Skeletal muscle tissue (tissue), 4 donors: ENCODE data around the gene CEP135. TPM values are rescaled to one million over a fixed set of nuclear protein-coding genes. Genes with fewer than 3 reads are reported as not detected.

Experiments
- H3K27ac ChIP-seq: one replicate; pipeline ENCODE4 v1.7.0; 2013; ENCODE audit warnings: mild to moderate bottlenecking, low read depth, low read length, inconsistent platforms
- H3K27me3 ChIP-seq, 3 donors: one replicate each; pipeline ENCODE4 v1.7.0; 2013; ENCODE audit warnings: low read length in 3 of 3; ENCODE audit not compliant: control insufficient read depth in 3 of 3, insufficient read depth in 3 of 3
- H3K36me3 ChIP-seq, 3 donors: one replicate each; pipeline ENCODE4 v1.7.0; 2013; ENCODE audit warnings: low read length in 3 of 3; ENCODE audit not compliant: control insufficient read depth in 3 of 3, insufficient read depth in 3 of 3
- H3K4me1 ChIP-seq, 3 donors: one replicate each; pipeline ENCODE4 v1.7.0; 2013; ENCODE audit warnings: low read length in 3 of 3, mild to moderate bottlenecking in 3 of 3; ENCODE audit not compliant: control insufficient read depth in 3 of 3, insufficient read depth in 3 of 3
- H3K4me3 ChIP-seq, 3 donors: one replicate each; pipeline ENCODE4 v1.7.0; 2013; ENCODE audit warnings: low read length in 3 of 3
- H3K9ac ChIP-seq, 3 donors: one replicate each; pipeline ENCODE4 v1.7.0; 2013; ENCODE audit warnings: low read length in 3 of 3, mild to moderate bottlenecking in 3 of 3, moderate library complexity in 2 of 3, low read depth in 1 of 3
- H3K9me3 ChIP-seq, 3 donors: one replicate each; pipeline ENCODE4 v1.7.0; 2013; ENCODE audit warnings: low read length in 3 of 3; ENCODE audit not compliant: control insufficient read depth in 3 of 3
- total RNA-seq: library from RNA; depleted of rRNA; stranded (reverse); fragments of >200 nt; gene quantifications from one replicate; pipeline ENCODE4 v1.2.3, GENCODE V29; 2014
- donor health status: Osteomylitis.

Gene CEP135
- total RNA-seq, 1 donor from 2014 or later, result 5.7 TPM

DNA sequence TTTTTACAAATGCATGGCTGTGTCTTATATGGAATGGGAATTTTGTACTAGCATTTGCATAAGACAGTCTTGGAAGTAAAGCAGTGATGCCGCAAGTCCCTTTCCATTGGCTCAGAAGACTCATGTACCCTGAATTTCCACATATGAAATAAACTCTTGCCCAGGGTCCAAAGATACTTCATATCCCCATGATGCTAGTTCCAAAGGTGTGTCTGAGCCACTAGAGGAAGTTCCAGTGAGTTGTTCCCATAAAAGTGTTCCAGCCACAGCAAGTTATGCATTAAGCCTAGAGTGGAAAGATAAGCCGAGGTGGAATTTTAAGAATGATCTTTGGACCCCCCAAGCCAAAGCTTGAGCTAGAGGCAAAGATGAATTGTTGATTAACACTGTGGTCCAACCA lies 9.3 kb upstream of the CEP135 start:
- no peak overlapping the region for H3K27ac ChIP-seq
- no peaks in the 10 kb centered on the region for H3K4me1 ChIP-seq
- H3K27me3 ChIP-seq, result peaks cover 0 to 4% (median 3%) of the 10 kb centered on the region in 3 donors
- no peak overlapping the region for H3K9ac ChIP-seq
- no peaks in the 10 kb centered on the region for H3K36me3 ChIP-seq
- no peak overlapping the region for H3K4me3 ChIP-seq
- H3K9me3 ChIP-seq, result no peaks in the 10 kb centered on the region

- H3K27me3 ChIP-seq, result peaks cover 0 to 4% (median 3%) of the 10 kb centered on the region in 3 donors
- H3K27ac ChIP-seq, result no peak overlapping the region
- H3K9ac ChIP-seq, result no peak overlapping the region
- no peaks in the 10 kb centered on the region for H3K36me3 ChIP-seq
- H3K4me3 ChIP-seq, result no peak overlapping the region
- H3K4me1 ChIP-seq, result no peaks in the 10 kb centered on the region
- no peaks in the 10 kb centered on the region for H3K9me3 ChIP-seq
These were observed 6.8 kb upstream of the CEP135 start for GRCh38 chr4:55941881-55942396.

GRCh38 chr4:55947254-55947882 lies 1.4 kb upstream of the CEP135 start:
- H3K9ac ChIP-seq, result peak overlapping the region in 2 of 3 donors; percentile 10 to 62
- peaks cover 5 to 15% (median 14%) of the 10 kb centered on the region in 3 donors for H3K4me1 ChIP-seq
- no peaks in the 10 kb centered on the region for H3K9me3 ChIP-seq
- peaks cover 0 to 3% (median 0%) of the 10 kb centered on the region in 3 donors for H3K27me3 ChIP-seq
- H3K4me3 ChIP-seq, result peak overlapping the region; percentile 23 to 85 (median 36)
- peak overlapping the region; percentile 80 for H3K27ac ChIP-seq
- H3K36me3 ChIP-seq, result no peaks in the 10 kb centered on the region

DNA sequence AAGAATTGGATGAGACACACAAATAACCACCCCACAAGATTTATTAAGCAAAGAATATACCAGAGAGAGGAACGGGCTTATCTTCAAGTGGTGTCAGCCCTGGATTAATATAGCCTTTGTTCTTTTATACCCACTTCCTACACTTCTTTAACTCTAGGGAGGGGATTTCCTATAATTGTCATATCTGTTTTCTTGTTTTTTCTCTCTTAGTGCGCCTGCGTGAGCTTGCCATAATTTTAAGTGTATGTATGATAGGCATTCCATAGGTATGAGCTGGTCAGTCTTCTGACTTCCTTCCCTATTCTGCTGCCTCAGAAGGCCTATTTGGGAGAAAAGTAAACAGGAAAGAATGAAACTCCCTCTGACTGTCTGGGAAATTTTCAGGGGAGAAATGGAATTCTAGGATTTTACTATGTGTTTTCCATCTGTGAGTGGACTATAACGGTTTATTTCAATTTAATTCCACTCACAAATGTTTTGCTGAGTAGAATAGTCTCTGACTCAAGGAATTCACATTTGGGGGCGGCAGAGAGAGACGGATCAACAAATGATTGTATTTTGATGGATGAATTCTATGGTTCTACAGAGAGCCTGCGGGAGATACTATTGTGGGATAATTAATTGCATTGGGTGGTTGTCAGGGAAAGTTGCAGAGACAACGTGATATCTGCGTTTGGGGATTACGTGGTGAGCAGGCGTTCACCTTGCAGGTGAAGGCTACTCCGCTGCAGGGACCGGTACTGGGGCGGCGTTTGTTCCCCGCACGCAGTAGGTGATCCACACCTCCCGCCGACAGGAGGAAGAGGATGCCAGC lies 626 bp upstream of the CEP135 start:
- Histone ChIP-seq H3K9ac (peak overlapping the region; percentile 62 to 80 (median 74)), H3K9me3 (no peaks in the 10 kb centered on the region), H3K36me3 (no peaks in the 10 kb centered on the region), H3K27ac (peak overlapping the region; percentile 80), H3K4me3 (peak overlapping the region; percentile 85 to 90 (median 86)), H3K4me1 (peaks cover 5 to 15% (median 14%) of the 10 kb centered on the region in 3 donors), H3K27me3 (peaks cover 0 to 3% (median 0%) of the 10 kb centered on the region in 3 donors)

- Histone ChIP-seq H3K4me3 (peak overlapping the region; percentile 85 to 90 (median 86)), H3K36me3 (peaks cover 0 to 3% (median 0%) of the 10 kb centered on the region in 3 donors), H3K4me1 (peaks cover 5 to 15% (median 14%) of the 10 kb centered on the region in 3 donors), H3K27me3 (no peaks in the 10 kb centered on the region), H3K27ac (peak overlapping the region; percentile 80), H3K9ac (peak overlapping the region; percentile 61 to 76 (median 74)), H3K9me3 (no peaks in the 10 kb centered on the region)
These were observed 697 bp downstream of the CEP135 start for GRCh38 chr4:55949482-55949802.

- H3K36me3 ChIP-seq, result peaks cover 0 to 11% (median 0%) of the 10 kb centered on the region in 3 donors
These were observed 2.6 kb downstream of the CEP135 start for GRCh38 chr4:55951191-55951922.

DNA sequence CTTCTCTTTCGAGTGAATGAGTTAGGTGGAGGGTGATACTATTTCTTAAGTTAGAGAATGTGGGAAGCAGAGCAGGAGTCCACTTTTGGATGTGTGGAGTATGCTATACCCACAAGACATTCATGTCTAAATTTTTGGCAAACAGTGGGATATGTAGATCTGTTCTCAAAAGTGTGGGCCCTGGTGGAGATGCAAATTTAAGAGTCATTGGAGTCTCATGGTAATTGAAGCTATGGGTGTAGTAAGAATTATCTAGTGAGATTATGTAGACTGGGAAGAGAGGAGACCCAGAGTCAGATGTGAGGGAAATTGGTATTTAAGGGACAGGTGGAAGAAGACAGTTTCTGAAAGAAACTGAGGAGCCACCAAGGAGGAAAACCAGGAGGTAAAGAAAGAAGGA lies 7.0 kb downstream of the CEP135 start:
- Histone ChIP-seq H3K4me3 (no peak overlapping the region), H3K4me1 (no peaks in the 10 kb centered on the region), H3K27me3 (no peaks in the 10 kb centered on the region), H3K36me3 (peaks cover 0 to 11% (median 0%) of the 10 kb centered on the region in 3 donors), H3K9ac (no peak overlapping the region), H3K9me3 (no peaks in the 10 kb centered on the region), H3K27ac (no peak overlapping the region)

More at GRCh38 chr4:55951191-55951922, 2.6 kb downstream of the CEP135 start:
- Histone ChIP-seq H3K4me3 (no peak overlapping the region), H3K4me1 (peaks cover 5 to 15% (median 14%) of the 10 kb centered on the region in 3 donors), H3K9me3 (no peaks in the 10 kb centered on the region), H3K27ac (no peak overlapping the region), H3K27me3 (no peaks in the 10 kb centered on the region), H3K9ac (no peak overlapping the region)

DNA sequence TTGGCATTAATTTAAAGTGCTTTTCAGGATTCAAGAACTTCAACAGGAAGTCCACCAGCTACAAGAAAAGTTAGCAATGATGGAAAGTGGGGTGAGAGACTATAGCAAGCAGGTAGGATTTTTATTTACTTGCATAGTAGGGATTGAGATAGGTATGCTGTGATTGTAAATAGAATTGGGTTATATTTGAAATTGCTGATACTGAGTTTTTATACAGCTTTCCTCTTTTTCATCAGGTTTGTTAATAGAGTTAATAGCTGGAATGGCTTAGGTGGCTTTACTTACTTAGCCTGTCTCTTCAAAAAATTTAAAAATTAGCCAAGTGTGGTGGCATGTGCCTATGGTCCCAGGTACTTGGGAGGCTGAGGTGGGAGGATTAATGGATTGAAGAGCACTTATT lies 10.9 kb downstream of the CEP135 start:
- Histone ChIP-seq H3K4me3 (no peak overlapping the region), H3K36me3 (peaks cover 0 to 10% (median 0%) of the 10 kb centered on the region in 3 donors), H3K4me1 (no peaks in the 10 kb centered on the region), H3K27ac (no peak overlapping the region), H3K27me3 (no peaks in the 10 kb centered on the region), H3K9ac (no peak overlapping the region), H3K9me3 (no peaks in the 10 kb centered on the region)

GRCh38 chr4:55964046-55964445 lies 15.3 kb downstream of the CEP135 start:
- H3K27ac ChIP-seq, result no peak overlapping the region
- no peak overlapping the region for H3K9ac ChIP-seq
- no peak overlapping the region for H3K4me3 ChIP-seq
- H3K4me1 ChIP-seq, result no peaks in the 10 kb centered on the region
- H3K27me3 ChIP-seq, result no peaks in the 10 kb centered on the region
- H3K36me3 ChIP-seq, result peaks cover 0 to 2% (median 0%) of the 10 kb centered on the region in 3 donors
- no peaks in the 10 kb centered on the region for H3K9me3 ChIP-seq
